Measurements from ENCODE around the gene FGF14.
"Not testable (repeated sequence)": the region's sequence is repeated elsewhere in the genome, so short reads cannot be mapped to it uniquely, and the experiment has no call there.

The FGF14 gene

GRCh38 chr13:101875091-101875490, 526.8 kb downstream of the FGF14 start:
- no peak for DNase-seq
- in situ Hi-C loops (cut with MboI; ENCODE audit: low pct_unique_long_range_greater_than_20kb, low sequenced_read_pairs) = no loop called here

- DNase-seq = no peak
- in situ Hi-C loops (cut with MboI; ENCODE audit: low pct_unique_long_range_greater_than_20kb, low sequenced_read_pairs) = no loop called here
Measured at GRCh38 chr13:101869553-101869952, 532.3 kb downstream of the FGF14 start.

GRCh38 chr13:101868585-101869469, 533.0 kb downstream of the FGF14 start:
- in situ Hi-C loops (cut with MboI; ENCODE audit: low pct_unique_long_range_greater_than_20kb, low sequenced_read_pairs) = no loop called here

GRCh38 chr13:101866889-101867581, 534.8 kb downstream of the FGF14 start:
- in situ Hi-C loops (cut with MboI; ENCODE audit: low pct_unique_long_range_greater_than_20kb, low sequenced_read_pairs) = no loop called here
- no peak for DNase-seq

More at GRCh38 chr13:101868585-101869469, 533.0 kb downstream of the FGF14 start:
- DNase-seq = no peak

- in situ Hi-C loops (cut with MboI; ENCODE audit: low pct_unique_long_range_greater_than_20kb, low sequenced_read_pairs) = no loop called here
- DNase-seq = no peak
Measured at GRCh38 chr13:101858860-101859259, 543.0 kb downstream of the FGF14 start.

- in situ Hi-C loops (cut with MboI; ENCODE audit: low pct_unique_long_range_greater_than_20kb, low sequenced_read_pairs) = no loop called here
Measured at GRCh38 chr13:101846701-101847100, 555.1 kb downstream of the FGF14 start.

GRCh38 chr13:101846249-101846648, 555.6 kb downstream of the FGF14 start:
- in situ Hi-C loops (cut with MboI; ENCODE audit: low pct_unique_long_range_greater_than_20kb, low sequenced_read_pairs) = no loop called here
- DNase-seq = no peak

More at GRCh38 chr13:101846701-101847100, 555.1 kb downstream of the FGF14 start:
- no peak for DNase-seq

- in situ Hi-C loops (cut with MboI; ENCODE audit: low pct_unique_long_range_greater_than_20kb, low sequenced_read_pairs) = no loop called here
- no peak for DNase-seq
Measured at GRCh38 chr13:101845245-101846020, 556.4 kb downstream of the FGF14 start.

- in situ Hi-C loops (cut with MboI; ENCODE audit: low pct_unique_long_range_greater_than_20kb, low sequenced_read_pairs) = no loop called here
- DNase-seq = no peak
Measured at GRCh38 chr13:101841698-101842097, 560.1 kb downstream of the FGF14 start.

GRCh38 chr13:101838323-101838722, 563.5 kb downstream of the FGF14 start:
- in situ Hi-C loops (cut with MboI; ENCODE audit: low pct_unique_long_range_greater_than_20kb, low sequenced_read_pairs) = no loop called here
- no peak for DNase-seq

GRCh38 chr13:101837778-101838177, 564.1 kb downstream of the FGF14 start:
- DNase-seq; in situ Hi-C loops (cut with MboI; ENCODE audit: low pct_unique_long_range_greater_than_20kb, low sequenced_read_pairs): not testable (repeated sequence)

GRCh38 chr13:101837288-101837687, 564.6 kb downstream of the FGF14 start:
- no peak for DNase-seq
- in situ Hi-C loops (cut with MboI; ENCODE audit: low pct_unique_long_range_greater_than_20kb, low sequenced_read_pairs) = no loop called here

- in situ Hi-C loops (cut with MboI; ENCODE audit: low pct_unique_long_range_greater_than_20kb, low sequenced_read_pairs) = no loop called here
- DNase-seq = no peak
Measured at GRCh38 chr13:101835920-101836319, 565.9 kb downstream of the FGF14 start.

GRCh38 chr13:101833671-101834070, 568.2 kb downstream of the FGF14 start:
- no peak for DNase-seq
- in situ Hi-C loops (cut with MboI; ENCODE audit: low pct_unique_long_range_greater_than_20kb, low sequenced_read_pairs) = no loop called here

- in situ Hi-C loops (cut with MboI; ENCODE audit: low pct_unique_long_range_greater_than_20kb, low sequenced_read_pairs) = no loop called here
- no peak for DNase-seq
Measured at GRCh38 chr13:101830035-101830434, 571.8 kb downstream of the FGF14 start.

GRCh38 chr13:101829484-101829883, 572.4 kb downstream of the FGF14 start:
- DNase-seq = no peak
- in situ Hi-C loops (cut with MboI; ENCODE audit: low pct_unique_long_range_greater_than_20kb, low sequenced_read_pairs) = no loop called here

GRCh38 chr13:101828119-101828518, 573.7 kb downstream of the FGF14 start:
- no peak for DNase-seq
- in situ Hi-C loops (cut with MboI; ENCODE audit: low pct_unique_long_range_greater_than_20kb, low sequenced_read_pairs) = no loop called here

GRCh38 chr13:101817898-101818297, 584.0 kb downstream of the FGF14 start:
- in situ Hi-C loops (cut with MboI; ENCODE audit: low pct_unique_long_range_greater_than_20kb, low sequenced_read_pairs) = no loop called here
- no peak for DNase-seq

- DNase-seq = no peak
- in situ Hi-C loops (cut with MboI; ENCODE audit: low pct_unique_long_range_greater_than_20kb, low sequenced_read_pairs) = no loop called here
Measured at GRCh38 chr13:101811881-101812280, 590.0 kb downstream of the FGF14 start.
